GM18502 (cell line): ENCODE results near the gene VSIG10.

ENCODE experiments used
- ATAC-seq: cut with Tn5 transposase; IDR thresholded peaks from one replicate; pipeline ENCODE4 v1.9.1; 2021; ENCODE audit warnings: mild to moderate bottlenecking; ENCODE audit not compliant: unreplicated experiment, poor library complexity

The VSIG10 gene

DNA sequence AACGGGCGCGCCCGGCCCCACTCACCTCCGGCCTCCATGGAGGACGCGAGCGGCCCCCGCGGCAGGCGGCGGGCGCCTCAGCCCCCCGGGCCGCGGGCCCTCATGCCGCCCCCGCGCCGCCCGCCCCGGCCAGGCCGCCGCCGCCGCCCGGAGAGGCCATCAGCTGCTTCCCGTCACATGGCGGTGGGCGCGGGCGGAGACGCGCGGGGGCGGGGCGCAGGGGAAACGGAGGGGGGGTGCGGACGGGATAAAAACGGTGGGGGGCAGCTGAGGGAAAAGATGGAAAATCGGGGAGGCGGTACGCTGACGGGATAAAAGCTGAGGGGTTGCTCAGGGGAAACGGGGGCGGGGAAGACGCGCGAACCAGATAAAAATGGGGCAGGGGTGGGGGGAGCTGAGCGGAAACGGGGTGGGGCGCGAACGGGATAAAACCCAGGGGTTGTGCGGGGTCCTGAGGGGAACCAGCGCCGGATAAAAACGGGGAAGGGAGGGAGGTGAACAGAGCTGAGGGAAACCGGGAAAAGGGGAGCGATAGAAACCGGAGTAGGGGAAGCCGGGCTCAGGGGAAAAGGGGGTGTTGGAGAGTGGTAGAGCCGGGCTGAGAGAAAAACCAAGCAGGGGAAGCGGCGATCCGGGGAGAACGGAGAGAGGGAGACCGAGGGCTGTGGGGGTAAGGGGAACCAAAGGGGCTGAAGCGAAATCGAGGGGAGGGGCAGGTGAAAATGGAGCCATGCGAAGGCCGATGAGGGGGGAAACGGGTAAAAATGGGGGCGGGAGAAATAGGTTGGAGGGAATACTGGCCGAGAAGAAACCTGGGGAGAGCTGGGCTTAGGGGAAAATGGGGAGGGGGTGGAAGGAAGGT is 42.6 kb downstream of the VSIG10 start, which contains the start of gene WSB2:
Gene WSB2, minus strand, starts transcription at position 169 of the 862 bp plus-strand sequence. Its CDS starts 131 bp downstream, at position 38.
- ATAC-seq: peak; percentile 42

DNA sequence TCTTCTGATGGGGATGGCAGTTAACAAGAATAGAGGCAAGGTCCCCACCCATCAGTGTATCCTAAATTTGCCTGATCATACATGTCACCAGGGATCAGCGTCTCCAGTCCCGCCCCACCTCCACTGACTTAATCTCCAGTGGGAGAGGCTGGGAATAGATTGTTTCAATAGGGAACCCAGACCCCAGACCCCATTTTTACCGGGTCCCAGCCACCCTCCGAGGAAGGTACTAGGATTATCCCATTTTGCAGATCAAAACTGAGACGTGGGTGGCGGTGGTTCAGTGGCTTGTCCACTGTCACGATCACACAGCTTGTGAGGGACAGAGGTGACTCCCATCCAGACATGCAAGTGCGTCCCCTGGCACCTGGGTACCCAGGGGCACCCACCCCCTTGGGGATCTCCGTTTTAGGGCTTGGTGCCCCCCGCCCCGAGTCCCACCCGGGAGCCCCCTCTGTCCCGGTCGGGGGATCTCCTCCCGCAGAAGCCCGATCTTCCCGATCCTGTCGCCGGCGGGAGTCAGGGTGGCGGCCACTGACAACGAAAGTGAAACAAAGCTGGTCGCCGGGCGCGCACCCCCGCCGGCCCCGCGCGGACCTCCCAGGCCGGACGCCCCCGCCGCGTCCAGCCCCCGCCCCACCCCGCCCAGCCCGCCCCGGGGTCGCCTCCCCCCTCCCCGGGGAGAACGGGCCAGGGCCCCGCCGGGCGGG is 43.4 kb downstream of the VSIG10 start:
- ATAC-seq: peak; percentile 42

DNA sequence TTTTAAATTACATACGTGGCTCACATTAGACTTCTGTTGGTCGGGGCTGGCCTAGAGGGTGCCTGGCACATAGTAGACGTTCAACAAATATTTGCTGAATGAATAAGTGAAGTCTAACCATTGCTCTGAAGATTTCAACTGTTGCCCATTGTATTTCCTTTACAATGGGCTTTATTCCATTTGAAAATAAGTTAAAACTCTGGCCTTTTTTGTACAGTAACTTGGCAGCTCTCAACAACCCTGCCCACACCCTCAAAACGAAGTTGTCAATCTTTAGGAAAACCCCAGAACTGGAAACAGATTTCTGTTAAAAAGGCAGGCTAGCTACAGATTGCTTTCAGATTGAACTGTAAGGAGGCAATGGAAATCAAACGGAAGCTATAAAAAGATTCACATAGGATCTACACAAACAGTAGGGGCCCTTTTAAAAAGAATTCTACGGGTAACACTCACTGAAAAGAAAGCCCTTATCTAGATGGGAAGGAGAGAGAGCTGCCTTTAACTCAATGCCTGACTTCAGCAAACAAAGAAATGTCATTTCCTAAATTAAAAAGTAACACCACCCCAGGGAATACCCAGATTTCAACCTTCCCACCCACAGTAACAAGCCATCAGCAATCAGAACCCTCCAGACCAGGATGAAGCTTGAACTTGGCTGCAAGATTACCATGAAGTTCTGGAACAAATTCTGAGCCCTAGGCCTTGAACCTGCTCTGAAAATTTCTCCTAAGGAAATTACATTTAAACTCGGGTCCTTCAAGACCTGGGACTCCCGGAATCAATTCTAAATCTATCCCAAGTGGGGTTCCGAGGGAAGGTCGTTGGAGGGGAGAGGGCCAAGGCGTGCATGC is 44.2 kb downstream of the VSIG10 start:
- ATAC-seq: no peak

GRCh38 chr12:118058881-118059280 is 44.9 kb downstream of the VSIG10 start:
- ATAC-seq: no peak

DNA sequence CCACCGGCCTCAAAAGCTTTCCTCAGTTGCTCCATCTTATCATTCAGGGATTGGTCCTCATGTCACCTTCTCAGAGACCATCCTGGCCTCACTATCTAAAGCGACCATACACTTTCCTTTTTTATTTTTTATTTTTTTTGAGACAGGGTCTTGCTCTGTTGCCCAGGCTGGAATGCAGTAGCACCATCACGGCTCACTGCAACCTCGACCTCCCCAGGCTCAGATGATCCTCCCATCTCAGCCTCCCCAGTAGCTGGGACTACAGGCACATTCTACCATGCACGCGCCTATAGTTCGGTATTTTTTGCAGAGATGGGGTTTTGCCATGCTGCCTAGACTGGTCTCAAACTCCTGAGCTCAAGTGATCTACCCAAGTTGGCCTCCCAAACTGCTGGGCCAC is 45.6 kb downstream of the VSIG10 start:
- no peak for ATAC-seq

- no peak for ATAC-seq
Observed at GRCh38 chr12:118055865-118056773, 47.7 kb downstream of the VSIG10 start.

DNA sequence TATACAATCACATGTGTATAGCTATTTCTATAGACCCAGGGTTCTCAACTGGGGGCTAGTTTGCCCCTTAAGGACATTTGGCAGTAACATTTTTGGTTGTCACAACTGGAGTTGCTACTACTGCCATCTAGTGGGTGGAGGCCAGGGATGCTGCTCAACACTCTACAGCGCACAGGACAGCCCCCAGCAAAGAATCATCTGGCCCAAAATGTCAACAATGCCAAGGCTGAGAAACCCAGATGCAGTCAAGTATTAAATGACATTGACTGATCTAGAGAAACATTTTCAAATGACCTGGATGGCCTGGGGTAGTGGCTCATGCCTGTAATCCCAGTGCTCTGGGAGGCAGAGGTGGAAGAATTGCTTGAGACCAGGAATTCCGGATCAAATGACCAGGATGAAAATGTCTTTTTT is 48.7 kb downstream of the VSIG10 start:
- no peak for ATAC-seq

GRCh38 chr12:118053071-118053985 is 50.5 kb downstream of the VSIG10 start:
- ATAC-seq: no peak

- no peak for ATAC-seq
Observed at GRCh38 chr12:118052324-118053070, 51.3 kb downstream of the VSIG10 start.

DNA sequence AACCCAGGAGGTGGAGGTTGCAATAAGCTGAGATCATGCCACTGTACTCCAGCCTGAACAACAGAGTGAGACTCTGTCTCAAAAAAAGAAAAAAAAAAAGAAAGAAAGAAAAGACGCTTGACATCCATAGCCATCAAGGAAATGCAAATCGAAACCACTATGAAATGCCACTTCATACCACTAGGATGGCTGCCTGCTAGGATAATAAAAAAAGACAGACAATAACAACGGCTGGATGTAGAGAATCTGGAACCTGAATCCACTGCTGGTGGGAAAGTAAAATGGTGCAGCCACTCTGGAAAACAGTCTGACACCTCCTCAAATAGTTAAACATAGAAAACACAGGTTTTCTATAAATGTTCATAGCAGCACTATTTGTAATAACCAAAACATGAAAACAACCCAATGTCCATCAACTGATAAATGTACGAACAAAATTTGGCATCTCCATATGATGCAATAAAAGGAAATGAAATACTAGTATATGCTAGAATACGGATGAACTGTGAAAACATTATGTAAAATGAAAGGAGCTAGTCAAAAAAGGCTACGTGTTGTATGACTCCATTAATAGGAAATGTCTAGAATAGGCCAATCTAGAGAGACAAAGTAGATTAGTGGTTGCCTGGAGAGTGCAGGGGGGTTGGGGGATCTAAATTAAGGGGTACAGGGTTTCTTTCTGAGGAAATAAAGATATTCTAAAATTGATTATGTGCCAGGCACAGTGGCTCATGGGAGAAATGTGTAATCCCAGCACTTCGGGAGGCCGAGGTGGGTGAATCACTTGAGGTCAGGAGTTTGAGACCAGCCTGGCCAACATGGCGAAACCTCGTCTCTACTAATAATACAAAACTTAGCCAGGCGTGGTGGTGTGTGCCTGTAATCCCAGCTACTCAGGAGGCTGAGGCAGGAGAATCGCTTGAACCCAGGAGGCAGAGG is 52.6 kb downstream of the VSIG10 start:
- no peak for ATAC-seq

DNA sequence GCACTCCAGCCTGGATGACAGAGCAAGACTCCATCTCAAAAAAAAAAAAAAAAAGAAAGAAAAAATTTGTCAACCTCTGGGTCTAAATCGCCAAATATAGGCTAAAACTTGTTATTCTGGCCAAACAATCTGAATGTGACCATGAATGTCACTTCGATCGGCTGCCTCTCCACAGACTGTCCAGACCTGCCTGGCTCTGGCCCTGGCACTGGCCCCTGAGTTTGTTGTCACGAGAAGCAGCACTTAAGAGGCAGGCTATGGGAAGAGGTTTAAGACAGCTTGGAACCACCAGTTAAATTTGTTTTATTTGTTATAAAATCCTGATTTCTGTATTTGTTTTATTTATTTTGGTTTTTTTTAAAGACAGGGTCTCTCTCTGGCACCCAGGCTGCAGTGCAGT is 57.4 kb downstream of the VSIG10 start:
- ATAC-seq: no peak

GRCh38 chr12:118044577-118044976 is 59.2 kb downstream of the VSIG10 start:
- no peak for ATAC-seq

DNA sequence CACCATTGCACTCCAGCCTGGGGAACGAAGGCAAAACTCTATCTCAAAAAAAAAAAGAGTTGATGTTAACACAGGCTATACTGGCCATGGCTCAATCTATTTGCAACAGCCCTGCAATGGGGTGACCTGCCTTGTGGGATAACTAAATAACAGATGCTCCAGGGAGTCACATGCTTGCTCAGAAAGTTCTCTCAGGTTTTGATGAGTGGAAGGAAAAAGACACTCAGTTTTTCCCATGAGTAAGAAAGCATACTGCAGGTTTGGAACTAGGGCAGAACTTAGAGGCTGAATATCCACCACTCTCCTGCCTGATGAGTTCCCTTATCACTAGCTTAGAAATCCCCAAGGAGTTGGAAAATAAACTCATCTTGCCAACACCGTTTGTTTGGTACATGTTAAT is 59.7 kb downstream of the VSIG10 start:
- no peak for ATAC-seq

DNA sequence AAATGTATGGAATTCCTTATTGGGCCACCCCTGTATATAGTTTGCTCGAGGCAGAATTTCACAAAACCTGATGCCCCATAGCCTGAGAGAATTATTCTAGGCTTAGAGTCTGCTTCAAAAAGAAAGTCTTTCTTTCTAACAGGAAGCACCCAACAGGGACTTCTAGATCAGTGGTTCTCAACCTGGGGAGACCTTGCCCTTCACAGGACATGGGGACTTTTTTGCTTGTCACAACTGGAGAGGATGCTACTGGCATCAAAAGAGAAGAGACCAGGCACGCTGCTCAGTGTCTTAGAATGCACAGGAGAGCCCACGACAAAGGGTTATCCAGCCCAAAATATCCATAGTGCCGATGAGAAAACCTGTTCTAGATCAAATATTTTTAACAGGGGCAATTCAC is 61.7 kb downstream of the VSIG10 start:
- no peak for ATAC-seq

GRCh38 chr12:118038137-118038536 is 65.7 kb downstream of the VSIG10 start:
- no peak for ATAC-seq

GRCh38 chr12:118036672-118037411 is 67.0 kb downstream of the VSIG10 start:
- ATAC-seq: no peak
